ENCODE measurements around the gene TRIM8. TPM values are rescaled to one million over a fixed set of nuclear protein-coding genes. Genes with fewer than 3 reads are reported as not detected.

TRIM8 gene
- total and polyA plus RNA-seq, 4 donors: 81.5 to 173 (median 120) TPM

DNA sequence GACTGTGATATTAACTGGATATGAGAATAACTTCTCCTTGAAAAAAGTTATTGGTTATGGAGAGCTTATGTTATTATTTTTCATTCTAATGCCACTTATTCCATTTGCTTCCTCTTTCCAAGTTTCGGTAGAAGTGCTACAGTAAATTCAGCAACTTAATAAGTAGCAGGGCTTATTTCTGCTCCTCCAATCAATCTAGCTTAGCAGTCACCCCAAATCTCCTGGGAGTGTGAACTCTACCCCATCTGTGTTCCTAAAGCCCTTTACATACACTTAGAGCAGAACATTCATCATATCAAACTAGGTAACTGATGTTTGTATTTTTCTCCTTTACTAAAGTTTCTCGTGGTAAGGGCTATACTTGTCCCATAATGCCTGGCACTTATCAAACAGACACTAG is 61.3 kb downstream of the TRIM8 start:
- DNase-seq (no peak), ATAC-seq (ENCODE audit: insufficient read depth, low FRiP score) (no peak)
- Histone ChIP-seq H3K9me3 (ENCODE audit: control insufficient read depth in 4 of 4, insufficient read depth in 3 of 4, low read length in 3 of 4) (no peaks in the 10 kb centered on the region), H3K4me1 (ENCODE audit: control insufficient read depth in 5 of 5, insufficient read depth in 5 of 5, low read length in 5 of 5) (peaks cover 0 to 11% (median 0%) of the 10 kb centered on the region in 5 donors), H3K9ac (ENCODE audit: insufficient read depth in 1 of 2, low read length in 2 of 2) (no peak overlapping the region), H3K36me3 (ENCODE audit: control insufficient read depth in 4 of 4, insufficient read depth in 4 of 4, low read length in 4 of 4) (peaks cover 0 to 4% (median 1%) of the 10 kb centered on the region in 4 donors), H3K27ac (ENCODE audit: low read depth in 1 of 2, low read length in 1 of 2) (no peak overlapping the region), H3K4me3 (no peak overlapping the region), H3K27me3 (ENCODE audit: control insufficient read depth in 3 of 3, insufficient read depth in 3 of 3, low read length in 2 of 3) (no peaks in the 10 kb centered on the region)
- TF ChIP-seq, protein P1, sequence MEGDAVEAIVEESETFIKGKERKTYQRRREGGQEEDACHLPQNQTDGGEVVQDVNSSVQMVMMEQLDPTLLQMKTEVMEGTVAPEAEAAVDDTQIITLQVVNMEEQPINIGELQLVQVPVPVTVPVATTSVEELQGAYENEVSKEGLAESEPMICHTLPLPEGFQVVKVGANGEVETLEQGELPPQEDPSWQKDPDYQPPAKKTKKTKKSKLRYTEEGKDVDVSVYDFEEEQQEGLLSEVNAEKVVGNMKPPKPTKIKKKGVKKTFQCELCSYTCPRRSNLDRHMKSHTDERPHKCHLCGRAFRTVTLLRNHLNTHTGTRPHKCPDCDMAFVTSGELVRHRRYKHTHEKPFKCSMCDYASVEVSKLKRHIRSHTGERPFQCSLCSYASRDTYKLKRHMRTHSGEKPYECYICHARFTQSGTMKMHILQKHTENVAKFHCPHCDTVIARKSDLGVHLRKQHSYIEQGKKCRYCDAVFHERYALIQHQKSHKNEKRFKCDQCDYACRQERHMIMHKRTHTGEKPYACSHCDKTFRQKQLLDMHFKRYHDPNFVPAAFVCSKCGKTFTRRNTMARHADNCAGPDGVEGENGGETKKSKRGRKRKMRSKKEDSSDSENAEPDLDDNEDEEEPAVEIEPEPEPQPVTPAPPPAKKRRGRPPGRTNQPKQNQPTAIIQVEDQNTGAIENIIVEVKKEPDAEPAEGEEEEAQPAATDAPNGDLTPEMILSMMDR (IDR thresholded peaks at IDR 0.05; ENCODE audit: control extremely low read depth, extremely low read depth): no peak
- WGBS, 2 donors: 48 to 54% methylated on average over 2 of the region's 2 CpGs

Other genes starting within 250 kb of the TRIM8 start
- gene NFKB2, start 248.8 kb upstream of the TRIM8 start, total RNA-seq: 10 to 100 TPM; 48.2 to 52.8 TPM
- gene NFKB2, start 248.8 kb upstream of the TRIM8 start, polyA plus RNA-seq: 100 to 1,000 TPM in 1 of 2 donors, 10 to 100 TPM in 1; 34.6 to 114 TPM
- 1 to 10 TPM; 4.6 to 5.3 TPM for gene PSD, start 225.7 kb upstream of the TRIM8 start, total RNA-seq
- gene PSD, start 225.7 kb upstream of the TRIM8 start, polyA plus RNA-seq: 1 to 10 TPM; 1.1 to 1.9 TPM
- 10 to 100 TPM in 1 of 2 donors, 1 to 10 TPM in 1; 9.4 to 23.6 TPM for gene FBXL15, start 223.6 kb upstream of the TRIM8 start, total RNA-seq
- gene FBXL15, start 223.6 kb upstream of the TRIM8 start, polyA plus RNA-seq: 10 to 100 TPM; 13.7 to 40.4 TPM
- gene CUEDC2, start 211.9 kb upstream of the TRIM8 start, total RNA-seq: 10 to 100 TPM; 33.4 to 46.0 TPM
- gene CUEDC2, start 211.9 kb upstream of the TRIM8 start, polyA plus RNA-seq: 10 to 100 TPM; 42.1 to 63.8 TPM
- gene C10orf95, start 192.9 kb upstream of the TRIM8 start, total RNA-seq: 10 to 100 TPM in 1 of 2 donors, 1 to 10 TPM in 1; 6.0 to 20.4 TPM
- 1 to 10 TPM; 3.9 to 6.4 TPM for gene C10orf95, start 192.9 kb upstream of the TRIM8 start, polyA plus RNA-seq
- 10 to 100 TPM; 88.9 to 96.0 TPM for gene ACTR1A, start 141.8 kb upstream of the TRIM8 start, total RNA-seq
- gene ACTR1A, start 141.8 kb upstream of the TRIM8 start, polyA plus RNA-seq: 10 to 100 TPM; 72.0 to 79.7 TPM
- gene SUFU, start 140.5 kb upstream of the TRIM8 start, total RNA-seq: 10 to 100 TPM; 14.0 to 14.8 TPM
- 1 to 10 TPM; 3.5 to 5.6 TPM for gene SUFU, start 140.5 kb upstream of the TRIM8 start, polyA plus RNA-seq
- gene ARL3, start 69.9 kb downstream of the TRIM8 start, total RNA-seq: 10 to 100 TPM in 1 of 2 donors, 1 to 10 TPM in 1; 9.9 to 12.2 TPM
- 1 to 10 TPM; 6.7 to 9.6 TPM for gene ARL3, start 69.9 kb downstream of the TRIM8 start, polyA plus RNA-seq
- 10 to 100 TPM; 11.3 to 27.0 TPM for gene SFXN2, start 70.2 kb downstream of the TRIM8 start, total RNA-seq
- gene SFXN2, start 70.2 kb downstream of the TRIM8 start, polyA plus RNA-seq: 10 to 100 TPM; 10.8 to 16.8 TPM
- 10 to 100 TPM; 42.7 to 47.6 TPM for gene WBP1L, start 99.5 kb downstream of the TRIM8 start, total RNA-seq
- 10 to 100 TPM; 19.1 to 52.3 TPM for gene WBP1L, start 99.5 kb downstream of the TRIM8 start, polyA plus RNA-seq
- gene CYP17A1, start 192.9 kb downstream of the TRIM8 start, total RNA-seq: 1 to 10 TPM; 2.1 to 3.7 TPM
- 1 to 10 TPM in 1 of 2 donors, under 1 TPM in 1; 0.39 to 1.2 TPM for gene CYP17A1, start 192.9 kb downstream of the TRIM8 start, polyA plus RNA-seq
- 10 to 100 TPM; 17.6 to 37.1 TPM for gene BORCS7, start 209.8 kb downstream of the TRIM8 start, total RNA-seq
- gene BORCS7, start 209.8 kb downstream of the TRIM8 start, polyA plus RNA-seq: 10 to 100 TPM; 20.0 to 31.2 TPM
- 1 to 10 TPM in 1 of 2 donors, under 1 TPM in 1; 0.86 to 5.8 TPM for gene AS3MT, start 225.0 kb downstream of the TRIM8 start, total RNA-seq
- 1 to 10 TPM; 1.9 to 3.8 TPM for gene AS3MT, start 225.0 kb downstream of the TRIM8 start, polyA plus RNA-seq

Data from lung (tissue), 12 donors.